Amniotic stem cell (primary cell): Measurements from ENCODE around the gene GPR148.
"Not testable (repeated sequence)": the region's sequence is repeated elsewhere in the genome, so short reads cannot be mapped to it uniquely, and the experiment has no call there.

Experiments used
- DNase-seq: peaks from one replicate; lab custom pipeline; 2025; lab: John Stamatoyannopoulos, UW

The GPR148 gene

GRCh38 chr2:130728549-130729316, at the start of gene GPR148:
TSS of gene GPR148 (plus strand) at chr2:130729070. CDS start at chr2:130729152, 82 bp downstream.
- DNase-seq, result no peak

GRCh38 chr2:130692041-130692770, 36.7 kb upstream of the GPR148 start:
- DNase-seq, result not testable (repeated sequence)

- not testable (repeated sequence) for DNase-seq
Observed at GRCh38 chr2:130693474-130693873, 35.4 kb upstream of the GPR148 start.

- DNase-seq, result not testable (repeated sequence)
Observed at GRCh38 chr2:130703250-130703649, 25.6 kb upstream of the GPR148 start.

GRCh38 chr2:130714795-130715194, 14.1 kb upstream of the GPR148 start:
- not testable (repeated sequence) for DNase-seq

- no peak for DNase-seq
Observed at GRCh38 chr2:130720036-130720435, 8.8 kb upstream of the GPR148 start.

GRCh38 chr2:130720528-130720927, 8.3 kb upstream of the GPR148 start:
- DNase-seq, result no peak

GRCh38 chr2:130724455-130724854, 4.4 kb upstream of the GPR148 start:
- DNase-seq, result no peak

- DNase-seq, result no peak
Observed at GRCh38 chr2:130726614-130727180, 2.2 kb upstream of the GPR148 start.

GRCh38 chr2:130727286-130727924, 1.5 kb upstream of the GPR148 start:
- peak; percentile 10 for DNase-seq

- no peak for DNase-seq
Observed at GRCh38 chr2:130728007-130728454, 839 bp upstream of the GPR148 start.

GRCh38 chr2:130729322-130730299, 741 bp downstream of the GPR148 start:
- DNase-seq, result no peak

- DNase-seq, result not testable (repeated sequence)
Observed at GRCh38 chr2:130732257-130732656, 3.4 kb downstream of the GPR148 start.

- DNase-seq, result no peak
Observed at GRCh38 chr2:130735200-130735599, 6.3 kb downstream of the GPR148 start.

GRCh38 chr2:130736487-130736886, 7.6 kb downstream of the GPR148 start:
- DNase-seq, result no peak

GRCh38 chr2:130737592-130737991, 8.7 kb downstream of the GPR148 start:
- no peak for DNase-seq

GRCh38 chr2:130740671-130741070, 11.8 kb downstream of the GPR148 start:
- DNase-seq, result no peak

- no peak for DNase-seq
Observed at GRCh38 chr2:130743278-130743677, 14.4 kb downstream of the GPR148 start.

GRCh38 chr2:130744287-130745117, 15.6 kb downstream of the GPR148 start:
- no peak for DNase-seq

- DNase-seq, result no peak
Observed at GRCh38 chr2:130749078-130749477, 20.2 kb downstream of the GPR148 start.
